ENCODE measurements around the gene OSBPL2.

GRCh38 chr20:62215991-62216635 lies 22.2 kb upstream of the OSBPL2 start:
- TF ChIP-seq EZH2 (IDR thresholded peaks at IDR 0.05; ENCODE audit: borderline replicate concordance, low read depth, low read length, severe bottlenecking): no peak
- TF ChIP-seq CTCF (IDR thresholded peaks at IDR 0.05; ENCODE audit: borderline replicate concordance, extremely low read depth, low read length, poor library complexity, severe bottlenecking): no peak

All from DND-41 (cell line).